ENCODE data around the gene MAPK11.

MAPK11 gene

DNA sequence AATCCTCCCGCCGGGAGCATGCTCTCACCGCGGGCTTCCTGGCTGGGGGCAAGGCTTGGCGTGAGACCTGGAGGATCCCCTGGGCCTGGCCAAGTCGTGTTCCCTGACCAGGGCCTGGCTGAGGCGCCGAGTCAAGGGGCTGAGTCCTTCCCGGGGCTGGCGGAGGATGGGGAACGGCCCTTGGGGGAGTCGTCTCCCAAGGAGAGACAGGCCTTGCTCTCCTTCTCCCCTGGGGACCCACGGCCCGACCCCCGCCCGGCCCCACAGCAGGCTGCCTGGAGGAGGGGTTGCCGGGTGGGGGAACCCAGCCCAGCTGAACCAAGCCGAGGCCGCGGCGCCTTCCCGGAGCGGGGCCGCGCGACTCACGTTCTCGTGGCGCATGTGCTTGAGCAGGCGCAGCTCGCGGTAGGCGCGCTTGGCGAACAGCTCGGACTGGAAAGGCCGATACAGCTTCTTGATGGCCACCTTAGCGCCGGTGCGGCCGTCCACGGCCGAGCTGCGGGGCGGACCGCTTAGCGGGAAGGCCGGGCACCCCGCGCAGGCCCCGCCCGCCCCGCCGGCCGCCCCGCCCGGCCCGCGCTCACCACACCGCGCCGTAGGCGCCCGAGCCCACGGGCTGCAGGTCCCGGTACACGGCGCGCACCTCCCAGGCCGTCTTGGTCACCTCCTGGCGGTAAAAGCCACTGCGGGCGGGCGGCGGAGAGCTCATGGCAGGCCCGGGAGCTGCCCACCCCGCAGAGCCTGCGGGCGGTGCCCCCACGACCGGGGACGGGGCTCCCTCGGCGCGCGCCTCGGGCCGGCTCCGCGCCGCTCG lies 9.2 kb downstream of the MAPK11 start:
- no peak for DNase-seq (ENCODE audit: low read depth, low spot score)

DNA sequence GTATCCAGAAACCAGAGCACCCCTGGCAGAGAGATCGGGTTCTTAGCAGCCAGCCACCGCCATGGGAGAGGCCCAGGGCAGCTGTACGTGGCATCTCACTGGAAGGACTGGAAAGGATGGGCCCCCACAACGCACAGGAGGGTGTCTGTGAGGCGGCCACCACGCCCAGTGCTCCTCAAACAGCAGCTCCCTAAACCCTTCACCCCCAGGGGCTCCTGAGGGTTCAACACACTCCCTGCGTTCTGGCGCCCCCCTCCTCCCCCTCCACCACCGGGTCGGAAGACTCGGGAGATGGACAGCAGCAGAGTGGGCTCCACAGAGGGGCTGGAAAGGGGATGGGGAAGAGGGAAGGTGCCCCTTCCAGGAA lies 9.8 kb downstream of the MAPK11 start:
- DNase-seq (ENCODE audit: low read depth, low spot score) = no peak

DNA sequence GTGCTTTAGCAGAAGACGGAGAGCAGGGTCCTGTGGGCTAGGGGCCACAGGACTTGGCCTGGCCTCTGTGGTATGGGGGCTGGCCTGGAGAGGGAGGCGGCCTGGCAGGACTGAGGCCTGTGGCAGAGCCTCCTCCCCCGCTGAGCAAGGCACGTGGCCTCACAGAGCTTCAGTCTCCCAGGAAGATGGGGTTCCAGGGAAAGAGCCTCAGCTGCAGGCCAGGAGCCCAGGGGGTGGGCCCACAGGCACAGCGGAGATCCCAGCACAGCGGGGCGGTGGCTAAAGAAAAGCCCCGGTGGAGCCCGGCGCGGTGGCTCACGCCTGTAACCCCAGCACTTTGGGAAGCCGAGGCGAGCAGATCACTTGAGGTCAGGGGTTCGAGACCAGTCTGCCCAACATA lies 10.9 kb downstream of the MAPK11 start:
- no peak for DNase-seq (ENCODE audit: low read depth, low spot score)

DNA sequence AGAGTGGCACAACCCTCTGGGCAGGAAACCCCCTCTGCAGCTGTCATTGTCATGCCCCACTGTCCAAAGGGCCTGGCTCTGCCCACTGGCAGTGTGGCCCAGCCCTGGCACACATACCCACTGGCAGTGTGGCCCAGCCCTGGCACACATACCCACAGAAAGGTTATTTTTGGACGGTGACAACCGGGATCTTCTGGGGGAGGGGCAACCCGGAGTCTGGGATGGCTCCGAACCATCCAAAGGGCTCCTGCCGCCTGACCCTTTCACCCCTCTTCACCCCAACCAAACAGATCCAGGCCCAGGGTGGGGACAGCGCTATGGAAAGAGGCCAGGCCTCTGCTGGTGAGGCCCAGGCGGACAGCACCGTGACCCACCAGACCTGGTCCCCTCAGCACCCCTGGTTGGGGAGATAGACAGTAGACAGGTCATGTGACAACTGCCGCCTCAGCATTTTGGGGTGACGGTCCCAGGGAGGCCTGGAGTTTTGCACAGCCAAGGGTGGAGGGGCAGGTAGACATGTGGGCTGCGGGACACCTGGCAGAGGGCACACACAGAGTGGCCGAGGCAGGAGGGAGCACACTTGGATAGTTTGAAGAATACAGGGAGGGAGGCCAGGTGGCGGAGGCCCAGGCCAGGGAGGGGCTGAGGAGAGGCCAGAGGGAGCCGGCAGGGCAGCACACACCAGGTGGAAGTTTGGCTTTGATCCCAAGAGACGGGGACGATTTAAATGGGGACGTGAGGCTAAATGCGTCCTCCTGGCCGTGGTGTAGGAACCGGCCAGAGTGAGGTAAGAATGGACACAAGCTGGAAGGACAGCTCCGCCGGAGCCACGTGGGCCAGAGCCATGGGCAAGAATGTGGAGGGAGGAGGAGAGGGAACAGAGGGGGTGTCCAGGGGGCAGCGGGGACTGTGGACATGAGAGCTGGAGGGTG lies 11.6 kb downstream of the MAPK11 start:
- no peak for DNase-seq (ENCODE audit: low read depth, low spot score)

DNA sequence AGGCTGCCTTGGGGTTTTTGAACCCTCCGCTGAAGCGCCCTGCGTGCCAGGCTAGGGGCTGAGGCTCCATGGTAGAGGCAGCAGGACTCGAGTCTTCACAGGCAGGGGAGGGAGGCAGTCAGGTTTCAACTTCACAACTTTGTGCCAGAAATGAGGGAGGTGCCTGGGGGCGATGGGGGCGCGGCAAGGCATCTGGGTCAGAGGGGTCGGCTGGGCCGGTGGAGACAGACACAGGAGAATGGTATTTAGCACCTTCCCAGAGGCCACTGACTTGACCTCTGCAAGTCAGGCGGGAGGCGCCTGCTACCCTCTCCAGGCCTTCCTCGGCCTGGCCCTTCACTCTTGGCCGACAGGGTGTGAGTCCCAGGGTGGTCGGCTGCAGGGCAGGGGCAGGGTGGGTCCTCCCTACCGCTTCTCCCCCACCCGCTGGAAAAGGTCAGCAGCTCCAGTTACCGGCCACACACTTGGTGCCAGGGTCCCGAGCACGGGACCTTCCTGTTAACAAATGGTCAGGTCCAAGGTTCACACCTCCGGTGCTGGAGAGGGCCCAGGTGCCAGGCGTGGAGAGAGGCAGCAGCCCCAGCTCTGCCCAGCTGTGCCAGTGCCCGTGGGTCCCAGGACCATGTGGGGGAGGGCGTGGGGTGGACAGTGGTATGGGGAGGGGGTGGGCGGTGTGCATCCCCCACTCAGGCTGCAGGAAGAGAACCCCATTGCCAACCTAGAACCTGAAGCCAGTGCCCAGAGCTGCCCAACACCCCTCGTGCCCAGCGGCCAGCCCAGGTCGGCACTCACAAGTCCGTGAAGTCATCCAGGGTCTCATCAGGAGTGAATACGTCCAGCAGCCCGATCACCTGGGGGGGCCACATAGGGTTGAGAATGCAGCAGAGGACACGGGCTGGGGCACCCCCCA lies 12.5 kb downstream of the MAPK11 start:
- DNase-seq (ENCODE audit: low read depth, low spot score) = no peak

DNA sequence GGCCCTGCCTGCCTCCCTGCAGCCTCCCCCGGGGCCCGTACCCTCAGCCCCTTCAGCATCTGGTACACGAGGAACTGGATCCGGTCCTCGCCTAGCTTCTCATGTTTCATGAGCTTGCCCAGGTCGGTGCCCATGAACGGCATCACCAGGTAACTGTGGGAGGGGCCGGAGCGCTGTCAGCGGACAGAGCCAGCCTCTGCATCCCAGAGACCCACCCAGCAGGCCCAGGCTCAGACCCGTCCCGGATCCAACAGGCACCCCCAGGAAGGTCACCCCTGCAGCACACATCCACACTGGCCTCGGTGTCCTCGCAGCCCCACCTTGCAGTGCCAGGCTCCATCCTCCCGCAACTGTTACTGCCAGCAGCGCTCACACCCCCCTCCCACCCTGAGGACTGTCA lies 13.1 kb downstream of the MAPK11 start:
- DNase-seq (ENCODE audit: low read depth, low spot score) = no peak

DNA sequence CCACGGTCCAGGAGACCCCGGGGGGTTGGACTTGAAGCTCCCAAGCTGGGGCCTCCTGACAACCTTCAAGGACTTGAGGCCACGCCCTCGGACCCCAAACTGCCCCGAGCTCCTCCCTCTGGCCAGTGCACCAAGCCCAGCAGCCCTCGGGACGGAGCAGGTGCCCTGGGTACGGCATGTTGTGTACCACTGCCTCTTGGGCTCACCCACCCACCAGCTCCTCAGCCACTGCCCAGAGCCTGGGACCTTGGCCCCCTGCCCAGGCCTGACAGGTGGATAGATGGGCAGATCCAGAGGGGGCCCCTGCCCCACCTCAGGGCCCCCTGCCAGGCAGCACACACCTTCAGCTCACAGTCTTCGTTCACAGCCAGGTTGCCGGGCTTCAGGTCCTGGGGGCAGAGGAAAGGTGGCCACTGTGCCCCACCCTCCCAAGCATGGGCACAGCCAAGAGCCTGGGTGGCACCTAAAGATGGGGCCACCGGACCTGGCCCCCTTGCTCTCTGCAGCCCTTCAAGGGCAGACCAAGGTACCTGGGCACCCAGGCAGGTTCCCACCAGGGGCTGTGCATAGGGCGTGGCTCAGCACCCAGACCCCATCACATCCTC lies 13.8 kb downstream of the MAPK11 start:
- no peak for DNase-seq (ENCODE audit: low read depth, low spot score)

DNA sequence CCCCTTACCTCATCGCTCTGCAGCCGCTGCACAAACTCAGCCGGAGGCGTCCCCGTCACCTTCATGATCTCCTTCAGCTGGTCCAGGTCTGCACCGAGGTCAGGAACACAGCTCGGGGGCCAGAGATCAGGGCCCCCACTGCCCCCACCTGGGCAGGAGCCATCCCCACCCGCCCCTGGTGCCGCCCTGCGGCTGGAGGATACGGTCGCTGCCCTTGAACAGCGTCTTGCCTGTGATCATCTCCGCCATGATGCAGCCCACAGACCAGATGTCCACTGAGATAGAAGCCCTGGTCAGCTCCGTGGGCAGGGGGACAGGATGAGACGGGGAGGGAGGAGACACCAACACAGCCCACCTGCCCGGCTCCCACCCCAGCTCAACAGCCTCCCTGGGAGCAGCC lies 14.6 kb downstream of the MAPK11 start:
- DNase-seq (ENCODE audit: low read depth, low spot score) = no peak

DNA sequence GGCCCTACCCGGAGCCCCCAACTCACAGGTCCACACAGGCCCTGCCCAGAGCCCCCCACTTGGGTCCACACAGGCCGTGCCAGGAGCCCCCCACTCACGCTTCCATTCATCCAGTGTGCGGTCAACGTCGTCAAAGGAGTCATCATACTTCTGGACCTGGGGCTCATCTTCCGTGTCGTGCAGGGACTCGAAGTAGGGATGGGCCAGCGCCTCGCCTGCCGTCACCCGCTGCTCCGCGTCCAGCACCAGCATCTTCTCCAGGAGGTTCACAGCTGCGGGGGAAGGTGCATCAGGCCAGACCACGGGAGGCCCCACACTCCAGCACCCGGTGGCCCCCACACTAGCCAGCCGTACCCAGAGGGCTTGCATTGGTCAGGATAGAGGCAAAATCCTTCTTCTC lies 15.1 kb downstream of the MAPK11 start:
- no peak for DNase-seq (ENCODE audit: low read depth, low spot score)

DNA sequence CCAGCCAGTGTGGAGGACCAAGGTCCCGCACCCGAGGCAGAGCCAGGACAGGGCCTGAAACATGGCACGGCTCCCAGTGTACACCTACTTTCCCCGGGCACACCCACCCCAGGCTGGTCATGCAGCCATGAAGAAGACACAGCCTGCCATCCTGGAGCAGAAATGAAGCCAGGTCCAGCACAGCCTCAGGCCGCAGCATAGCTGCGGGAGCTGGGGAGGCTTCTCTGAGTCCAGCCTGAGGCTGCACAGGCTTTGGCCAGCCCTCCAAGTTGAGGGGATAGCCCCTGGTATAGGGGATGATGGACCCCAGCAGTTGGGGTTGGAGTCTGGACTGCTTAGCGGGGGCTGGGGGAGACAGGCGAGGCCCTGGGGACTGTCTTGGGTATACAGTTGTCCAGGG lies 16.2 kb downstream of the MAPK11 start:
- DNase-seq (ENCODE audit: low read depth, low spot score) = no peak

DNA sequence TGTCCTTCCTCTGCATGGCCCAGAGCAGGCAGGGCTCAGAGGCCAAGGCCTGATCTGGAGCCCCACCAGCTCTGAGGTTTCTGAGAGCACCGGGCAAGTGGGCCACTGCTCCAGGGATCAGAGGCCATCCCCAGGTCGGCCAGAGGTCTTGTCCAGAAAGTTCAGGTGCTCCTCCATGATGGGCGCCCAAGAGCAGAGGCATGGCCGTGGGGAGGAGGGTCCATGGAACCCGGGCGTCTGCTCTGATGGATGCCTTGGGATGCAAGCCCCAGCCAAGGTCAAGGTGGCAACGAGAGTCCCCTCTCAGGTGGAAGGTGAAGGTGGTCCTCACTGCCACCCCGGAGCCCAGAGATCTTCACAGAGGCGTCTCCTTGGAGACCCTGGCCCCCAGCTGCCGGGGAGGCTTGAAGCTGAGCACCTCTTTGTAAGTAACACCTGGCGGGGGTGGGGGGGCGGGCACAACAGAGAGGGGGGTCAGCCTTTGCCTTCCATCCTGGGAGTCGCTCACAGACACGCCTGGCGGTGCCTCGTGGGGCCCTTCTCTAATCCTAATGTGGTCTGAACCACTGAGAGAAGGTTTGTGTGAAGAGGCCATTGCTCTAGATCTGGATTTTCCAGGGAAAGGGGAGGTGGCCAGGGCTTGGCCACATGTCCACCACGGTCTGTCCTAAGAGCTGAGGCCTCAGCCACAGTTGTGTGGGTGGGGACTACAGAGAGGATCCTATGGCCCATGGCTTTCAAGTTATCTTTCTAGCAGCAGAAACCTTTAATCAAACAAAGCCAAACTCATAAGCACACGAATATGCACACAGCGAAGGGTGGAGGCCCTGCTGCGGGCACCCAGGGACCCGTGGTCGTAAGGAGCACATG lies 16.9 kb downstream of the MAPK11 start:
- no peak for DNase-seq (ENCODE audit: low read depth, low spot score)

DNA sequence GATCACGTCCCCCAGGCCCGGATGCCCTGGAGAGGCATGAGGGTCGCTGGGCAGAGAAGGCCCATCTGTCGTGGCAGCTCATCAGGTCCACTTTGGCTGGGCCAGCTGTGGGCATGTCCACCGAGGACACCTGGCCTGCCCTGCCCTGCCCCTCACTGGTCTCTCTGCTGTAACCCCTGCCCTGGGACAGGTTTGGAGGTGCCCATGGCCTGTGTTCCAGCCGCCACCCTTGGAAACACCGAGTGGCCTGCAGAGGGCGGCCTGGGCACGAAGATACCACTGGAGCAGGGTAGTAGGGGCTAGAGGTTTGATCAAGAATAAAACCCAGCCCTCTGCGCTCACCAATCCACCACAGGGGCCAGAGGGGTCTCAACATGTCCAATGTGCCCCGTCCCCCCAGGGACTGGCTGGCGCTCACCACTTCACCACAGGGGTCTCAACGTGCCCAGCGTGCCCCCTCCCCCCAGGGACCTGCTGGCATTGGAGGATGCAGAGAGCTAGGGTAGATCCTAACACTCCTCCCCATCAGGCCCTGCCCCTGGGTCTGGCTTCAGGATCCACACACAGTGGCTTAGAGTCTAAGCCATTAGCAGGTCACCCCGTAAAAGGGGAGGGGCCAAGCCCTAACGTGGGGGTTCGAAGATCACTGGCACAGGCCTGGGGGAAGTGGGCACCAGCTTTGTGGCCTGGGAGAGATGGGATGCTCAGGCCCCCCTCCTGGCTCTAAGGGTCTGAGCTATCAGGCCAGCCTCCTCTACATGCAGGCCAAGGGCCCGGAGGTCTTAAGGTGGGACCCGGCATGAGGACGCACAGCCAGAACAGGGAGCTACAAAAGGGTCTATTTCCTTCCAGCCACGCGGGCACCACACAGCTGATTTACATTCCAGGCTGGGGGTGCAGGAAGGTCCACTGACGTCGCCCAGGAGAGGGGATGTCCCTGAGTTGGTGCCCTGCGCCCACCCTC lies 17.8 kb downstream of the MAPK11 start:
- peak; percentile 45 for DNase-seq (ENCODE audit: low read depth, low spot score)

DNA sequence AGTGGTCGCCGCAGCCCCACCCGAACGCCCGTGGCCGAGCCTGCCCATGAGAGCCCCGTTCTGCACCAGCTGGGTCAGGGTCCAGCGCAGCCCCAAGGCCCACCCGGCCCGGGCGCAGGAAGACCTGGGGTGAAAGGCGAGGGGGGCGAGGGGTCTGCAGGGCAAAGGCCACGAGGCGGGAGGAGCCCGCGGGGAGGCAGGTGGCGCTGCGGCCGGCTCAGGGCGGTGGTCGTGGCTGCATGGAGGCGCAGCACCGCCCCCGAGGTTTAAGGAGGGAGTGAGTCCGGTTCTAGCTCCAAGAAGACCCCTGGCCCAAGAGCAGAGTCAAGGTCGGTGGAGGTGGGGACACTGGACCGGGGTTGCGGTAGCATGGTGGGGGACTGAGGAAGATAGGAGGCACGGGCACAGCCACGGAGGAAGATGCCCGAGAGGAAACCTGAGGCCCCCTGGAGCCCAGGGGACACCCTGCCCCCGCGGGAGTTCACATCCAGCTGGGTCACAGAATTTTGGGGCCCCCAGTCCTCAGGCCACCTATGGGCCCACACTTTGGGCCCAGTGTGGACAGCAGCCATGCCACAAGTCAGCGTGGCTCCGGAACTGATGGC lies 18.6 kb downstream of the MAPK11 start:
- DNase-seq (ENCODE audit: low read depth, low spot score) = no peak

DNA sequence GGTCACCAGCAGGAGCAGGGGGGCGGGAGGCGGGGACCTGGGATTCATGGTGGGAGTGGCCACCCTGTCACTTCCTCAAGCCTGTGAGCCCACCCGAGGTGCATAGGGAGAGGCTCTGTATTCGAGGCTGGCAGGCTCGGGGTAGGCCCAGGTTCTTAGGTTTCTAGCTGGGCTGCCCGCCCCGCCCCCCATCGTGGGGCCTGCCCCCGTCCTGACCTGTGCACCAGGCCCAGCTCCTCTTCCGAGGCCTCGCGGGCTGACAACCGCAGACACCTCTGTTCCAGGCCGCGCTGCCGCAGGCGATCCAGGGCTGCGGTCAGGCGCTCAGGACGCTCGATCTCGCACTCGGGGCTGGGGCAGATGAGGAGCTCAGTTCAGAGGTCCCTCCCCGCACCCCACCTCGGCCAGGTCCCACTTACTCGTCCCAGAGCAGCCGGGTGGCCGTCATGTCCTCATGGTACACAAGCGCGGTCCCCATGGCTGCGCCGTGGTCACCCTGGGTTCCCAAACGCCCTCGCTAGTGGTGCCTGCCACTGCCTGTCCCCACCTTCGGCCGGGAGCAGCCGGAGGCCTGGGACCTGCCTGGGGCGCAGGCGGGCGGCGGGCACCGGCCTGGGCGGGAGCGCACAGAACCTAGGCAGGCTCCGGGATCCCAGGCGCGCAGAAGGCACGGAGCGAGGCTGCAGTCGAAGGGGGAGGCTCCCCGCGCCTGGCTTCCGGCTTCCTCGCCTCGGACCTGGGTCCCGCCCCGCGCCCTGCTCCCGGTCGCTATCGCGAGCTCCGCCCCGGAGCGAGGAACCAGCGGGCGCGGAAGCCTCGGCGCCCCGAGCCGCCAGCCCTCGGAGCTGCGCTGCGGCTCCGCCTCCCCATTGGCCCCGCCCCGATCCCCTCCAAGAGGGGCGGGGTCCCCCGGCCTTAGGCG lies 19.4 kb downstream of the MAPK11 start, which contains the start of gene HDAC10:
Gene HDAC10, minus strand, starts transcription at position 711 of the 922 bp plus-strand sequence. Its CDS starts 233 bp downstream, at position 478.
- peak; percentile 56 for DNase-seq (ENCODE audit: low read depth, low spot score)

DNA sequence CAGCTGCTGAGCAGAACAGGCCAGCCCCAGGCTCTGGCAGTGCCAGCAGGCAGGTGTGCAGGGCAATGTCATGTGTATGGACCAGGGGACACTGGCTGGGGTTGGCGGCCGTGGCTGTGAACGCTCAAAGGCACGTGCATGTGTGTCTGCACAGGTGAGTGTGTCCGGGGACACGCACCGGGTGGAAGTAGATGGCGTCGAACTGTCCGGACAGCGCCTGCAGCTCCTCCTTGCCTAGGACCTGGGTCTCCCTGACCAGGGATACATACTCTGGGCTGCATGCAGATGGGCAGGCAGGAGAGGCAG lies 20.0 kb downstream of the MAPK11 start:
- DNase-seq (ENCODE audit: low read depth, low spot score) = no peak

DNA sequence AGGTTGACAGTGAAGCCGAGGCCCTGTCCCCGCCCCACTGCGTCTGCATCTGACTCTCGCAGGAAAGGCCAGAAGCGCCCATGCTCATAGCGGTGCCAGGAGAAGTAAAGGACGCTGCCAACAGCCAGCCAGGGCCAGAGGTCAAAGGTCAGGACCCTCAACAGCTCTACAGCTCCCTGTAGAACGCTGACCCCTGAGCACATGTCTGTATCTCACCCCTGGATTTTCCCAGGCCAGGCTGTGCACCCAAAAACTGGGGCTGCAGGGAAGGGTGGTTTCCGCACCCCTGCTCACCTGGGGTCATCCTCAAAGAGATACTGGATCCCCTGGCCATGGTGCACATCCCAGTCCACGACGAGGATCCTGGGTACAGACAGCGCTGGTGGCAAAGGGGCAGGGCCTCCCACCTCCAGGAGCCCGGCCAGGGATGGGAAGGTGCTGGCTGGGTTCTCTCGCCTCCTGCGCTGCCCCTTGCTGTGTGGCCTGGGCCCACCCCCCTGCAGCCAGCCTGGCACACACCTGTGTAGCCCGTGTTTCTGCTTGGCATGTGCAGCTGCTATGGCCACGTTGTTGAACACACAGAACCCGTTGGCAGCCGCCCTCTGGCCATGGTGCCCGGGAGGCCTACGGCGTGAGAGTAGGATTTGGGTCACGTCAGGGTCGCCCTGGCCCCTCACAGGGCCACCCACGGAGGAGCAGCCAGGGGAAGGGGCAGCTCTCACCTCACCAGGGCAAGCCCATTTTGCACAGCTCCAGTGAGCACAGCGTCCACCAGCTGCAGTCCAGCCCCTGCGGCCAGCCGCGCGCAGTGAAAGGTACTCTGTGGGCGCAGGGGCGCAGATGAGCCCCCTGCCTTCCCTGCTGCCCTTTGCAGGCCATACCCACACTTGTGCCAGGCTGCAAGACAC lies 20.6 kb downstream of the MAPK11 start:
- no peak for DNase-seq (ENCODE audit: low read depth, low spot score)
